ENCODE results near the gene KLHL29.

KLHL29 gene

DNA sequence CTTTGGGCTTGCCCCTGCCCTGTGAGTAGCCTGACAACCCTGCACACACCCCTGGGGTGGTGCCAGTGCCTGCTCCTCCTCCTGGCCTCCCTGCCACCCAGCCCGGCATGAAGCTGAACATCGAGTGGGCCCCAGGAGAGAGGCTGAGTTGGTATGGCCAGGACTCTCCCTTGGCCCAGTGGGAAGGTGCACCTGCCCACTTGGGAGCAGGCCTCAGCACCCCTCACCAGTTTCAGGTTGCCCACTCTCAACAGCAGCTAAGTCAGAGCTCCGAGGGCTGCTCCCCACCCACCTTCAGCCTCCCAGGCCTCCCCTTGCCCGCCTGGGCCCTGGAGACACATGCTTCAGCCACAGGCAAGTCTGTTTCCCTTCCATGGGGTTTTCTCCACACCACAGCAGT, 203.1 kb downstream of the KLHL29 start:
- TF ChIP-seq TAF1 (IDR thresholded peaks at IDR 0.05; ENCODE audit: borderline replicate concordance, insufficient read depth, low read length), result no peak
- no peak for TF ChIP-seq SIN3A (IDR thresholded peaks at IDR 0.05; ENCODE audit: borderline replicate concordance, insufficient read depth, low read length)
- TF ChIP-seq FOXP2 (optimal IDR thresholded peaks at IDR 0.05; ENCODE audit: borderline replicate concordance, extremely low read depth, extremely low read length, insufficient read depth), result no peak
- TF ChIP-seq, protein P1, sequence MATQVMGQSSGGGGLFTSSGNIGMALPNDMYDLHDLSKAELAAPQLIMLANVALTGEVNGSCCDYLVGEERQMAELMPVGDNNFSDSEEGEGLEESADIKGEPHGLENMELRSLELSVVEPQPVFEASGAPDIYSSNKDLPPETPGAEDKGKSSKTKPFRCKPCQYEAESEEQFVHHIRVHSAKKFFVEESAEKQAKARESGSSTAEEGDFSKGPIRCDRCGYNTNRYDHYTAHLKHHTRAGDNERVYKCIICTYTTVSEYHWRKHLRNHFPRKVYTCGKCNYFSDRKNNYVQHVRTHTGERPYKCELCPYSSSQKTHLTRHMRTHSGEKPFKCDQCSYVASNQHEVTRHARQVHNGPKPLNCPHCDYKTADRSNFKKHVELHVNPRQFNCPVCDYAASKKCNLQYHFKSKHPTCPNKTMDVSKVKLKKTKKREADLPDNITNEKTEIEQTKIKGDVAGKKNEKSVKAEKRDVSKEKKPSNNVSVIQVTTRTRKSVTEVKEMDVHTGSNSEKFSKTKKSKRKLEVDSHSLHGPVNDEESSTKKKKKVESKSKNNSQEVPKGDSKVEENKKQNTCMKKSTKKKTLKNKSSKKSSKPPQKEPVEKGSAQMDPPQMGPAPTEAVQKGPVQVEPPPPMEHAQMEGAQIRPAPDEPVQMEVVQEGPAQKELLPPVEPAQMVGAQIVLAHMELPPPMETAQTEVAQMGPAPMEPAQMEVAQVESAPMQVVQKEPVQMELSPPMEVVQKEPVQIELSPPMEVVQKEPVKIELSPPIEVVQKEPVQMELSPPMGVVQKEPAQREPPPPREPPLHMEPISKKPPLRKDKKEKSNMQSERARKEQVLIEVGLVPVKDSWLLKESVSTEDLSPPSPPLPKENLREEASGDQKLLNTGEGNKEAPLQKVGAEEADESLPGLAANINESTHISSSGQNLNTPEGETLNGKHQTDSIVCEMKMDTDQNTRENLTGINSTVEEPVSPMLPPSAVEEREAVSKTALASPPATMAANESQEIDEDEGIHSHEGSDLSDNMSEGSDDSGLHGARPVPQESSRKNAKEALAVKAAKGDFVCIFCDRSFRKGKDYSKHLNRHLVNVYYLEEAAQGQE (IDR thresholded peaks at IDR 0.05; ENCODE audit: insufficient read depth in 1 of 2, low read depth in 2 of 2, low read length in 2 of 2), result no peak
- TF ChIP-seq POLR2AphosphoS5 (IDR thresholded peaks at IDR 0.05; ENCODE audit: low read depth, low read length), result no peak

DNA sequence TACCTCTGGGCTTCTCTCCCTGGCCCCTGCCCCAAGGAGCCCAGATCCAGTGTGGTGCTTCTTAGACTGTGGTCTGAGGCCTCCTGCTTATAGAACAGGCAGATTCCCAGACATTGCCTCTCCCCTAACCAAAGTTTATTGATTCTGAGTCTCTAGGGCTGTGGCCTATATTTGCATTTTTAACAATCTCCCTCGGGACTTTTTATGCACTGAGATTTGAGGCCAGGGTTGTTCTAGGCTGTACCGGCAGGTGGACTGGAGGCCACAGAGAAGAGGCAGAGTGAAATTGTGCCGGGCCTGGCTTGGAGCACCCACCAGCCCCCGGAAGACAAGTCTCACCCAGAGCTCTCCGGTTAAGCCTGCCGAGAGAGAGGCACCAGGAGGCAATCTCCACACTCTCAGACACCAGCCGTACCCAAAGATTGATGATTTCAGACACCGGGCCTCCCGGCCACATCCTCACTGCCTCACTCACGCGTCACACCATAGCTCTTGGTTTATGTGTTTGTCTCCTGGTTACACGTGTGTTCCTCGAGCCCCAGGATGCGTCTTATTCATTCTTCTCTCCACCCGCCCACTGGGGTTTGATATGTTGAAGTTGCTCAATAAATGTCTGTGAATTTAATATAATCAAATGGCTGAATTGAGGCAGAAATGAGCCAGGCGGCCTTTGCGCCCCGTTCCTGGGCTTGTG, 203.7 kb downstream of the KLHL29 start:
- TF ChIP-seq POLR2AphosphoS5 (IDR thresholded peaks at IDR 0.05; ENCODE audit: low read depth, low read length), result no peak
- TF ChIP-seq TAF1 (IDR thresholded peaks at IDR 0.05; ENCODE audit: borderline replicate concordance, insufficient read depth, low read length), result no peak
- no peak for TF ChIP-seq SIN3A (IDR thresholded peaks at IDR 0.05; ENCODE audit: borderline replicate concordance, insufficient read depth, low read length)
- TF ChIP-seq, protein P1 (IDR thresholded peaks at IDR 0.05; ENCODE audit: insufficient read depth in 1 of 2, low read depth in 2 of 2, low read length in 2 of 2), result no peak
- TF ChIP-seq FOXP2 (optimal IDR thresholded peaks at IDR 0.05; ENCODE audit: borderline replicate concordance, extremely low read depth, extremely low read length, insufficient read depth), result no peak

DNA sequence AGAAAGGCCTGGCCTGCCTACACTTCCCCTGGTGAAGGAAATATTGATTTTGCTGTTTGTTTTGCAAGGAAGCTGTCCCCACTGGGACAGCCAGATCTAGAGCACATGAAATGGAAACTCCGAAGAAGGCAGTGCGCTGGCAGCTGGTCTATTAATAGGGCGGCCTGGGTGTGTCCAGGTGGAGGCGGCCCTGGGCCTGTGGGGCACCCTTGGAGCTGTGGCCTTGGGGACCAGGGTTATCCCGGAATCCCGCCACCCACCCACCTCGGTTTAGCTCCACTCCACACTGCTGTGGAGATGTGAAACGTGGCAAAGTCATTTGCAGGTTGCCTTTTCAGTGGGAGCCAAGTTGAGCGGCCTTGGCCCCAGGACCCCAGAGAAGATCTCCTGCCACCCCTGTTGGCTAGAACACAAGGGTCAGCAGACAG, 204.3 kb downstream of the KLHL29 start:
- TF ChIP-seq SIN3A (IDR thresholded peaks at IDR 0.05; ENCODE audit: borderline replicate concordance, insufficient read depth, low read length), result no peak
- no peak for TF ChIP-seq POLR2AphosphoS5 (IDR thresholded peaks at IDR 0.05; ENCODE audit: low read depth, low read length)
- TF ChIP-seq TAF1 (IDR thresholded peaks at IDR 0.05; ENCODE audit: borderline replicate concordance, insufficient read depth, low read length), result no peak
- TF ChIP-seq, protein P1 (IDR thresholded peaks at IDR 0.05; ENCODE audit: insufficient read depth in 1 of 2, low read depth in 2 of 2, low read length in 2 of 2), result no peak
- no peak for TF ChIP-seq FOXP2 (optimal IDR thresholded peaks at IDR 0.05; ENCODE audit: borderline replicate concordance, extremely low read depth, extremely low read length, insufficient read depth)

DNA sequence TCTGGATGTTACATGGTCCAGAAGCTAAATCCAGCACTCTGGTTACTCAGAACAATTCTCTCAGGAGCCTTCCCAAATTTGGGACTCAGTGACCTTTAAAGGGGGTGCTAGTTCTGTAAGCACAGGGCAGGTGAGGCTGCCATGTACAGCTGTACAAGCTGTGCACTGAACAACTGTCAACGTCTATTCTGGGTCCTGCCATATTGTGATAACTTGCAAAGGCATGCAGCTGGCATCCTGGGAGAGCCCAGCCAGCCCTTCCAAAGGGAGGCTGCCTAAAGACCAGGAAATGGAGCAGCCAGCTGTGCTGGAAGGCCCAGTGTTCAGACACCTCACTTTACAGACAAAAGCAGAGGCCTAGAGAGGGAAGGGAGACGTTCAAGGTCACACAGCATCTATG, 204.8 kb downstream of the KLHL29 start:
- no peak for TF ChIP-seq FOXP2 (optimal IDR thresholded peaks at IDR 0.05; ENCODE audit: borderline replicate concordance, extremely low read depth, extremely low read length, insufficient read depth)
- TF ChIP-seq, protein P1 (IDR thresholded peaks at IDR 0.05; ENCODE audit: insufficient read depth in 1 of 2, low read depth in 2 of 2, low read length in 2 of 2), result no peak
- TF ChIP-seq TAF1 (IDR thresholded peaks at IDR 0.05; ENCODE audit: borderline replicate concordance, insufficient read depth, low read length), result no peak
- TF ChIP-seq POLR2AphosphoS5 (IDR thresholded peaks at IDR 0.05; ENCODE audit: low read depth, low read length), result no peak
- no peak for TF ChIP-seq SIN3A (IDR thresholded peaks at IDR 0.05; ENCODE audit: borderline replicate concordance, insufficient read depth, low read length)
